ENCODE data around the gene EHD2. TPM values are rescaled to one million over a fixed set of nuclear protein-coding genes. Genes with fewer than 3 reads are reported as not detected.
A peak's percentile ranks its signal among the peaks of the same experiment; 100 is the strongest.
"Not testable (repeated sequence)": the region's sequence is repeated elsewhere in the genome, so short reads cannot be mapped to it uniquely, and the experiment has no call there.

The EHD2 gene, protein sequence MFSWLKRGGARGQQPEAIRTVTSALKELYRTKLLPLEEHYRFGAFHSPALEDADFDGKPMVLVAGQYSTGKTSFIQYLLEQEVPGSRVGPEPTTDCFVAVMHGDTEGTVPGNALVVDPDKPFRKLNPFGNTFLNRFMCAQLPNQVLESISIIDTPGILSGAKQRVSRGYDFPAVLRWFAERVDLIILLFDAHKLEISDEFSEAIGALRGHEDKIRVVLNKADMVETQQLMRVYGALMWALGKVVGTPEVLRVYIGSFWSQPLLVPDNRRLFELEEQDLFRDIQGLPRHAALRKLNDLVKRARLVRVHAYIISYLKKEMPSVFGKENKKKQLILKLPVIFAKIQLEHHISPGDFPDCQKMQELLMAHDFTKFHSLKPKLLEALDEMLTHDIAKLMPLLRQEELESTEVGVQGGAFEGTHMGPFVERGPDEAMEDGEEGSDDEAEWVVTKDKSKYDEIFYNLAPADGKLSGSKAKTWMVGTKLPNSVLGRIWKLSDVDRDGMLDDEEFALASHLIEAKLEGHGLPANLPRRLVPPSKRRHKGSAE
- total RNA-seq, result 10 to 100 TPM; 48.7 to 83.2 TPM

DNA sequence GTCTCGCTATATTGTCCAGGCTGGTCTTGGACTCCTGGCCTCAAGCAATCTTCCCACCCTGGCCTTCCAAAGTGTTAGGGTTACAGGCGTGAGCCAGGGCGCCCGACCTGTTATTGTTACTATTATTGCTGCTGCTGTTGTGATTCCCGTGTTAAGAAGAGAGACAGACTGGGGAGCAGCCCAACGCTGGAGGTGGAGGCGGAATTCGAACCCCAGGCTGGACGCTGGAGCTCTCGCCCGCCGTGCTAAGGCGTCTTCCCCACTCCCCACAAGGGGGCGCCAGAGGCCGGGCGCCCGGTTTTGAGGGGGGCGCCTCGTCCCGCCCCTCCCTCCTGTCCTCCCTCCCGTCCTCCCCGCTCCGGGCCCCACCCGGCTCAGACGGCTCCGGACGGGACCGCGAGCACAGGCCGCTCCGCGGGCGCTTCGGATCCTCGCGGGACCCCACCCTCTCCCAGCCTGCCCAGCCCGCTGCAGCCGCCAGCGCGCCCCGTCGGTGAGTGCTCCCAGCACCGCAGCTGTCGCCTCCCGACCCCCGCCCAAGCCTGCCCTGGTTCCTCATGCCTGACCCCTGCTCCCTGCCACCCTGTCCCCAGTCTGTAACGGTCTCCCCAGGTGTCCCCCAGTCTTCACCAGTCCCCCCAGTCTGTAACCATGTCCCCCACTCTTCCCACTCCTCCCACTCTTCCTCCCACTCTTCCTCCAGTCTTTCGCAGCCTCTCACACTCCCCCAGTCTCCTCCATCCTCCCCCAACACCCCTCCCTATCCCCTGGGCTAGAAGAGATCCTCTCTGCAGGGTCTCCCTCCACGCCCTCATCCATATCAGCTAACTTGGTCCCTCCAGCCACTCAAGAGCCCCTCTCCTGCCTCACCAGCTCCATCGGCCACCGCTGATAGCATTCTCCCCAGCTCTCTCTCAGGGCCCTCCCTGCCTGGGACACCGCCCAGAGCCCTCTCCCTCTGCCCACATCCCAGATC, at the start of gene EHD2:
EHD2 (plus strand) TSS at position 377 of the 976 bp plus-strand sequence. CDS start 3,191 bp downstream, outside the sequence.
- H3K27ac ChIP-seq, result peak within 1 kb of the TSS; percentile 83 to 87
- 6% methylated on average over 52 of the region's 52 CpGs for WGBS
- intact Hi-C loops (cut with DNase I), result loop anchor here (1.0 to 2.0 kb wide), 2 partner anchors 30 to 75 kb away; no protein-coding TSS in a partner anchor
- DNase-seq (ENCODE audit: low spot score), result peak; percentile 42
- H3K27me3 ChIP-seq (replicated peaks; ENCODE audit: insufficient read depth), result no peaks in the 10 kb centered on the region
- TF ChIP-seq POLR2AphosphoS5 (IDR thresholded peaks at IDR 0.05), result peak; percentile 75
- TF ChIP-seq, protein P1, sequence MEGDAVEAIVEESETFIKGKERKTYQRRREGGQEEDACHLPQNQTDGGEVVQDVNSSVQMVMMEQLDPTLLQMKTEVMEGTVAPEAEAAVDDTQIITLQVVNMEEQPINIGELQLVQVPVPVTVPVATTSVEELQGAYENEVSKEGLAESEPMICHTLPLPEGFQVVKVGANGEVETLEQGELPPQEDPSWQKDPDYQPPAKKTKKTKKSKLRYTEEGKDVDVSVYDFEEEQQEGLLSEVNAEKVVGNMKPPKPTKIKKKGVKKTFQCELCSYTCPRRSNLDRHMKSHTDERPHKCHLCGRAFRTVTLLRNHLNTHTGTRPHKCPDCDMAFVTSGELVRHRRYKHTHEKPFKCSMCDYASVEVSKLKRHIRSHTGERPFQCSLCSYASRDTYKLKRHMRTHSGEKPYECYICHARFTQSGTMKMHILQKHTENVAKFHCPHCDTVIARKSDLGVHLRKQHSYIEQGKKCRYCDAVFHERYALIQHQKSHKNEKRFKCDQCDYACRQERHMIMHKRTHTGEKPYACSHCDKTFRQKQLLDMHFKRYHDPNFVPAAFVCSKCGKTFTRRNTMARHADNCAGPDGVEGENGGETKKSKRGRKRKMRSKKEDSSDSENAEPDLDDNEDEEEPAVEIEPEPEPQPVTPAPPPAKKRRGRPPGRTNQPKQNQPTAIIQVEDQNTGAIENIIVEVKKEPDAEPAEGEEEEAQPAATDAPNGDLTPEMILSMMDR (IDR thresholded peaks at IDR 0.05), result peak; percentile 95 to 98 (median 96)
- TF ChIP-seq POLR2A (IDR thresholded peaks at IDR 0.05), result peak; percentile 84
- H3K9me3 ChIP-seq, result no peaks in the 10 kb centered on the region
- no peaks in the 10 kb centered on the region for H3K4me1 ChIP-seq (replicated peaks)
- H3K36me3 ChIP-seq, result no peaks in the 10 kb centered on the region
- peak within 1 kb of the TSS; percentile 44 to 51 for H3K4me3 ChIP-seq

DNA sequence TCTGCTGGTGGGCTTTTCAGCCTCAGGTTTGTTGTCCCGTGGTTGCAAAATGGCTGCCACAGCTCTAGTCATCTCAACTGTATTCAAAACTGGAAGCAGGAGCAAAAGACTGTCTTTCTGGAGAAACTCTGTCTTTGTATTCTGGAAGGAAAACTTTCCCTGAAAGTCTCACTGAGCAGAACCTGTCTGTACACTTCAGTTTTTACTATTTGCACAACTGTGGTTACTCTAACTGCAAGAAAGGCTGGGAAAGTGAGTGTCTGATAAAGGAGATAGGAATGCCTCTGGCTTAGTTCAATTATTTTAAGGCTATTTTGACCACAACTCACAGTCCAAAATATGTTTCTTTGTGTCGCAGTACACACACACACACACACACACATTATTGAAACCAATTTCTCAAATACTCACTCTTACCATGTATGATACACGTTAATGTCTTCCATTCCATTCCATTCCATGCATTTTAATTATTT, 49.7 kb upstream of the EHD2 start:
- Histone ChIP-seq H3K36me3 (no peaks in the 10 kb centered on the region), H3K4me3 (no peak overlapping the region), H3K9me3 (no peaks in the 10 kb centered on the region), H3K27me3 (replicated peaks; ENCODE audit: insufficient read depth) (no peaks in the 10 kb centered on the region), H3K4me1 (replicated peaks) (peaks cover 26% of the 10 kb centered on the region), H3K27ac (peak overlapping the region; percentile 94 to 95)
- no peak for DNase-seq (ENCODE audit: low spot score)
- WGBS, result 43% methylated on average over 3 of the region's 3 CpGs
- TF ChIP-seq POLR2AphosphoS5 (IDR thresholded peaks at IDR 0.05), result peak; percentile 63
- TF ChIP-seq, protein P1 (IDR thresholded peaks at IDR 0.05), result no peak
- intact Hi-C loops (cut with DNase I), result no loop called here

DNA sequence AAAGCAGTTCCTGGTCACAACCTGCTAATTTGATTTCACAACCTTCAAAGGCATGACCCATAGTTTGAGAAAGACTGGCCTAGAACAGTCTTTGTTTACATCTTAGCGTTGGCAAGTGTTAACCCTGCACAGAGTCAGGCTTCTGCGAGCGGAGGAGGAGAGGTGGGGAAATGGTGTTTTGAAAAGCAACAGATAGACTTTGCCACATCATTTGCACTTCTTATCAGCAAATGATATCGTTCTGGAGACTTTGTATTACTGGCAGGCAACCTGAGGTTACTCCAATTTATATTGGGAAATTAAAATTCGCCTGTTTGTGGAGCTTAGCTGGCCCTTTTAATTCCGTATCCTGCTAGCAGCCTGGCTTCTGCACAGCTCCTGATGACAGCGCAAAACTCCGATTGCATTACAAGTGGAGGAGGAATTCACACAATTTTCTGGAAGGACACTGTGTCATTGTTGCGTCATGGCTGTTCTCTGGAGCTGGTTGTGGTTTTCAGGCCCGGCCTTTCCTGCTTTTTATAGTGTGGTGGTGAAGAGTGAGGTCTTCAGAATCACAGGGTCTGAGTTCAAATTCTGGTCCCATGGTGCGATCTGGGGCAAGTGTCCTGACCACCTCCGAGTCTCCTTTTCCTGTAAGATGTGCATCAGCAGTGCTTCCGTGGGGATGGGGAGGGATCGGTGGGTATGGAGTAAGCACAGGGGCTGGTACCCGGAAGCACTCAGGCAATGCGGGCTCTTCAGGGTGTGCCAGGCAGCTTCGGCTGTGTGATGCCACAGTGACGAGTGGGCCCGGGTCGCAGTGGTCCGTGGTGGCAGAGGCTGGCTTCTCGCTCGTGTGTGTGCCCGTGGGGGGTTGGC, 49.1 kb upstream of the EHD2 start:
- TF ChIP-seq POLR2A (IDR thresholded peaks at IDR 0.05) (peak; percentile 26), POLR2AphosphoS5 (IDR thresholded peaks at IDR 0.05) (peak; percentile 93)
- TF ChIP-seq, protein P1 (IDR thresholded peaks at IDR 0.05), result no peak
- Histone ChIP-seq H3K4me3 (peak overlapping the region in 1 of 2 donors; percentile 5), H3K27ac (peak overlapping the region; percentile 94 to 95), H3K36me3 (no peaks in the 10 kb centered on the region), H3K9me3 (no peaks in the 10 kb centered on the region), H3K4me1 (replicated peaks) (peaks cover 24% of the 10 kb centered on the region), H3K27me3 (replicated peaks; ENCODE audit: insufficient read depth) (no peaks in the 10 kb centered on the region)
- DNase-seq (ENCODE audit: low spot score), result peak; percentile 79
- WGBS, result 48% methylated on average over 24 of the region's 24 CpGs
- intact Hi-C loops (cut with DNase I), result loop anchor here (1.0 to 2.0 kb wide), 2 partner anchors 33 to 56 kb away; no protein-coding TSS in a partner anchor

DNA sequence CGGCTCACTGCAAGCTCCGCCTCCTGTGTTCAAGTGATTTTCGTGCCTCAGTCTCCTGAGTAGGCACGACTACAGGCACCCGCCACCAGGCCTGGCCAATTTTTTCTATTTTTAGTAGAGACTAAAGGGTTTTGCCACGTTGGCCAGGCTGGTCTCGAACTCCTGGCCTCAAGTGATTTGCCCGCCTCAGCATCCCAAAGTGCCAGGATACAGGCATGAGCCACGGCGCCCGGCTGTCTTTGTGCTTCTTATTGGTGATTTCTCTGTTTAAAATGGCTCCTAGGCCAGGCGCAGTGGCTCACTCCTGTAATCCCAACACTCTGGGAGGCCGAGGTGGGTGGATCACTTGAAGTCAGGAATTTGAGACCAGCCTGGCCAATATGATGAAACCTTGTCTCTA, 44.7 kb upstream of the EHD2 start:
- DNase-seq (ENCODE audit: low spot score); intact Hi-C loops (cut with DNase I); H3K4me3 ChIP-seq; H3K9me3 ChIP-seq; H3K36me3 ChIP-seq; H3K27ac ChIP-seq; H3K27me3 ChIP-seq (replicated peaks; ENCODE audit: insufficient read depth): not testable (repeated sequence)
- whole genome bisulfite sequencing, result 94% methylated on average over 13 of the region's 13 CpGs
- peaks cover 18% of the 10 kb centered on the region for H3K4me1 ChIP-seq (replicated peaks)
